Activated naive CD8-positive, alpha-beta T cell treated with anti-CD3 and anti-CD28 coated beads, Interleukin-2, amount 50 U/mL, for 24 hours (primary cell): Measurements from ENCODE around the gene MATCAP1.
A peak's percentile ranks its signal among the peaks of the same experiment; 100 is the strongest.

Experiments
- ATAC-seq: fragments of 150-1000 bp; cut with Tn5 transposase; one replicate; pipeline ENCODE4 v1.10.0; 2021
- DNase-seq: peaks from one replicate; pipeline ENCODE4 v3.0.0; 2021
- H3K27ac Mint-ChIP-seq: one replicate; pipeline ENCODE4 v1.8.0; 2021; ENCODE audit warnings: mild to moderate bottlenecking, mixed read lengths
- H3K27me3 Mint-ChIP-seq: one replicate; pipeline ENCODE4 v1.8.0; 2021; ENCODE audit warnings: mixed read lengths
- H3K36me3 Mint-ChIP-seq: one replicate; pipeline ENCODE4 v1.8.0; 2021; ENCODE audit warnings: low read depth, mixed read lengths
- H3K4me1 Mint-ChIP-seq: one replicate; pipeline ENCODE4 v1.8.0; 2021; ENCODE audit warnings: mixed read lengths
- H3K4me3 Mint-ChIP-seq: one replicate; pipeline ENCODE4 v1.8.0; 2021; ENCODE audit warnings: mild to moderate bottlenecking, moderate library complexity, mixed read lengths
- H3K9me3 Mint-ChIP-seq: one replicate; pipeline ENCODE4 v1.8.0; 2021; ENCODE audit warnings: mixed read lengths

The MATCAP1 gene

DNA sequence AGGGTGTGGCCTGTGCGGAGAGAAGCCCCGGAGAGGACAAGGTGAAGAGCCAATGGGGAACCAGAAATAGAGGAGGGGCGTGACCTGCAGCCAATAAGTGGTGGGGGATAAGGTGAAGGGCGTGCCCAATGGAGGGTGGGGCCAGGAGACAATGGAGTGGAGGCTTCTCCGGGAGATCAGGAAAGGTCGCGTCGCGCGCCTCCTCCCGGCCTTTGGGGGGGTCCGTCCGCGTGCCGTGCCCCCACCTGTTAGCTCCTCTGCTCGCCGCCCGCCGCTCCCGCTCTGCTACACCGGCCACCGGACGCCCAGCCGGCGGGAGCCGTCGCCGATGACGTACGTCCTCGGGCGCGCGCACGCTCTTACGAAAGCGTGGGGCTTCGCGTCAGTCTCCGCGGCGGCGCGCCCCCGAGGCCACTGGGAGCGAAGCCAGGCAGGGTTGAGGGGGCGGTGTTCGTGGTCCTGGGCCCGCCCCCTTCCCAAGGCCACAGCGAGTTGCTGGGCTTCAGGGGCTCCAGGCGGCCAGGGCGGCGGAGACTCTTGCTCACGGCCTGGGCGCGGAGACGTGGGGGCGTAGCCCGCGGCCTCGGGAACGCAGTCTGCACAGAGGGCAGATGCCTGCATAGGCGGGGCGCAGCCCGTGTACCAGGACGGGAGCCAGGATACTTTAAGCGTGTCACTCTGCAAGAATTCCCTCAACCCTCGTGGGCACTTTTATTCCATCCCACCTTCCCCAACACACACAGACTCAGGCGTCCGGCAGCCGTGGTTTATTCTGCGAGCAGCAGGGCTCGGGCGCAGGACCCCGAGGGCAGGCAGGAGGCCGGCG is at the start of gene MATCAP1:
Gene MATCAP1, minus strand, starts transcription at position 337 of the 826 bp plus-strand sequence. CDS start 3,353 bp downstream, outside the sequence.
- peak within 1 kb of the TSS; percentile 72 for H3K4me3 Mint-ChIP-seq

DNA sequence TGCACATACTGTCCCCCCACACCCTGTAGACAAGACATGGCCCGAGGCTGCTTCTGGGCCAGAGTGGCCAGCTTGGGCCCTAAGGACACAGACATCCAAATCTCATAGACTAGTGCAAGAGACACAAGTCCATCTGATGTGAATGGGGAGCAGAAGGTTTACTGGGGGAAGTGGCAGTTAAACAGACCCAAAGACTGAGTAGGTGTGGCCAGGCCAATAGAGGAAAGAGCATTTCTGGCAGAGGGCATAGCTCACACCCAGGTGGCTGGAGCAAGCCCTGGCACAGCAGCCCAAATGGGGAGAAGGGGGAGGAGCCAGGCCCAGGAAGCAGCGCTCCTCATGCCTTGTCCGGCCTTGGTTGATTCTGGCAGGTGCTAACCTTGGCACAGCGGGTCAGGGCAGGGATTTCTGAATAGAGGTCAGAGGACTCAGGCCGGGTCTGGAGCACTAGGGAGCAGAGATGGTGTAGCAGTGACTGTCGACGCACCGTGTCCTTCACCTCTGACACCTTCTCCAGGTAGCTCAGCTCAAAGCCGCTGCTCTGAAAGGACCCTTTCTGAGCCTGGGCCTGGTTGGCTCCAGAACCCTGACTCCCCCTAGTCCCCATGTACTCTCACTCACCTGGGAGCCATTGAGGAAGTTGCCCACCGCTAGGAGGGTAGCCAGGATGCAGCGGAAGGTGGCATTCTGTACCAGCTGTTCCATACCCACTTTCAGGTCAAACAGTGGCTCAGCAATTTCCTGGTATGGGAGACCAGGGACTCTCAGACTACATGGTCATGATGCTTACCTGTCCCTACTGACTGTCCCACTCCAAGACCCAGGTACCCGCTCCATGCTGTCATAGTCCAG is 47.3 kb upstream of the MATCAP1 start:
- Mint-ChIP-seq H3K27me3 (peaks cover 3% of the 10 kb centered on the region), H3K4me3 (no peak overlapping the region), H3K9me3 (no peaks in the 10 kb centered on the region), H3K36me3 (peaks cover 49% of the 10 kb centered on the region), H3K27ac (peak overlapping the region; percentile 29), H3K4me1 (peaks cover 23% of the 10 kb centered on the region)
- no peak for ATAC-seq
- DNase-seq: no peak

More for the DNA sequence above, at the start of gene MATCAP1:
- DNase-seq (peak; percentile 91), ATAC-seq (peak; percentile 94)
- H3K9me3 Mint-ChIP-seq: no peaks in the 10 kb centered on the region
- no peaks in the 10 kb centered on the region for H3K36me3 Mint-ChIP-seq
- H3K27ac Mint-ChIP-seq: no peak within 1 kb of the TSS
- peaks cover 19% of the 10 kb centered on the region for H3K27me3 Mint-ChIP-seq
- peaks cover 15% of the 10 kb centered on the region for H3K4me1 Mint-ChIP-seq

DNA sequence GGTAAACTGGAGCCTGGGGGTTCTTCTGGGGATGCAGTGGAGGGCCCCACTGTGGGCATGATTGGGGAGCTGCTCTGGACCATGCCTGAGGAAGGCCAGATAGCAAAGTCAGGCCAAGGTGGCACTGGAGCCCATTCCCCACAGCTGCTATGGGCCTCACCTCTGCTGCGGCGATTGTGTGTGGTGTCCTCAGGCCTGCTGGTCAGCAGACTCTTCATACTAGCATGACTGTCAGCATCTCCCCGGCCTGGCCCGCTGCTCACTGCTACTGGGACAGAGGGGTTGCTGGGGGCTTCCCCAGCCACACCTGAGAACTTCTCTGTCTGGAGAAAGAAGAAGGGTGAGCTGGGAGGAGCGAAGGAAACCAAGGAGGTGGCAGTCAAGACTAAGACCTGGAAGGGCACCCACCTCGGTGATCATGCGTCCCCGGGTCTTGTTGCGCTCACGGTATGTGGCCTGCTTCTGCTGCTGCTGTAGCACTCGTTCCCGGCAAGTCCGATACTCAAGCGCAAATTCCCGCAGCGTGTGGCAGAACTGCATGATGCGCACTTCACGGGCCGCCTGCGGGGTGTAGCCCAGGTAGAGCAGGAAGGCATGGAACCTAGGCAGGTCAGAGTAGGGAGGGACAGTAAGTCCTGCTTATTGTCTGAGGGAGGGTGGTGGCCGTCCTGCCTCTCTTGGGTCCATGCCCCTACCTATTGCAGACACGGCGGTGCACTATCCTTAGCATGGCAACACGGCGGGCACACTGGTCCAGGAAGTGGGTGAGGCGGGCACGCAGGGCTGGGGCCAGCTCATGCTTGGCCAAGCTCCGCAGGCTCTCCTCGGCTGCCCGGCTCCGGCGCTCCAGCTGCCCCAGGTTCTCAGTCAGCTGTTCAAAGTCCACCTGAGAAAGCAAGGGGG is 46.4 kb upstream of the MATCAP1 start:
- peak overlapping the region; percentile 6 for H3K4me3 Mint-ChIP-seq
- H3K4me1 Mint-ChIP-seq: peaks cover 30% of the 10 kb centered on the region
- peaks cover 3% of the 10 kb centered on the region for H3K27me3 Mint-ChIP-seq
- ATAC-seq (no peak), DNase-seq (no peak)
- H3K36me3 Mint-ChIP-seq: peaks cover 47% of the 10 kb centered on the region
- H3K27ac Mint-ChIP-seq: no peak overlapping the region
- no peaks in the 10 kb centered on the region for H3K9me3 Mint-ChIP-seq

DNA sequence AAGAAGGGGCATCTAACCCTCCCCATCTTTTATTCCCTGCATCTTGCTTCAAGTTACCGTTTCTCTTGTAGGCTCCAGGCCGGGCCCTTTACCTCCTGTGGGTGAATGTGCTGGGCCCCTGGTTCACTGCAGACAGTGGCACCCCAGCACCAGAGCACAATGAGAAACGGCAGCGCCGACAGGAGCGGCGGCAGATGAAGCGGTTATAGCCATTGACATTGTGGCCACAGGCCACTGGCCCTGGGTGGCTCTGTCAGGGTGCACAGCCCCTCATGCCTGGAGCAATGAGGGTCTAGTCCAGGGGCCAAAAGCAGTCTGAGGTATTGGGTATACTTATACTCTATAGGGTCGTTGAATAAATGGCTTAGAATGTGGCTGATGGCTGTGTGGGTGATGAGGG is 45.1 kb upstream of the MATCAP1 start:
- Mint-ChIP-seq H3K4me1 (peaks cover 33% of the 10 kb centered on the region), H3K27ac (no peak overlapping the region), H3K36me3 (peaks cover 43% of the 10 kb centered on the region), H3K27me3 (peaks cover 3% of the 10 kb centered on the region), H3K9me3 (no peaks in the 10 kb centered on the region), H3K4me3 (peak overlapping the region; percentile 100)
- ATAC-seq (no peak), DNase-seq (no peak)

DNA sequence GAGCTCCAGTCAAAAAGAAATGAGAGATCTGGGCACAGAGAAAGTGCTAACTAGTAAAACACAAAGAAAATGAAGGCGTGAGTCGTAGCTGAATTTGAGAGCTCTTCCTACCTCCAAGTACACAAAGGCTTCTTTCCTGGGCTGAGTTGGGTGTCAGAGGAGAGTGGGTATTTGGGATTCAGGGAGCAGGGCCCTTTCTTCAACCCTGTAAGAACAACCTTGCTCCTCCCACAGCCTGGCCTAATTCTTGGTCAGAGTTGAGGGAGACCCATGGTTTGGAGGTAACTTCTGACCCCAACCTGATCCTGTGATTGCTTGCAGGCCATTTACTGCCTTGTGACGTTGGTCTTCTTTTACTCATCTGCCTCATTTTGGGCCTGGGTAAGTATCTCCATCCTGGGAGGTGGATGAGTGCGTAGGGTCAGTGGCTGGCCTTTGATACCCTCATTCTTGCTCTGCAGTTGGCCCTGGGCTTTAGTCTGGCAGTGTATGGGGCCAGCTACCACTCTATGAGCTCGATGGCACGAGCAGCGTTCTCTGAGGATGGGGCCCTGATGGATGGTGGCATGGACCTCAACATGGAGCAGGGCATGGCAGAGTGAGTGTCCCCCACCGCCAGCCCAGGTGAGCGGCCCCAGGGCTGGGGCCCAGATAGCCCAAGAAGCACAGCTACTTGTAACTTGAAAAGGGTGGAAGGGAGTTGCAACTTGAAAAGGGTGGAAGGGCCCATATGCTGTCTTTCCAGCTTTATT is 44.4 kb upstream of the MATCAP1 start:
- ATAC-seq (no peak), DNase-seq (no peak)
- Mint-ChIP-seq H3K27me3 (peaks cover 3% of the 10 kb centered on the region), H3K36me3 (peaks cover 39% of the 10 kb centered on the region), H3K27ac (peak overlapping the region; percentile 100), H3K9me3 (no peaks in the 10 kb centered on the region), H3K4me1 (peaks cover 33% of the 10 kb centered on the region), H3K4me3 (peak overlapping the region; percentile 100)

DNA sequence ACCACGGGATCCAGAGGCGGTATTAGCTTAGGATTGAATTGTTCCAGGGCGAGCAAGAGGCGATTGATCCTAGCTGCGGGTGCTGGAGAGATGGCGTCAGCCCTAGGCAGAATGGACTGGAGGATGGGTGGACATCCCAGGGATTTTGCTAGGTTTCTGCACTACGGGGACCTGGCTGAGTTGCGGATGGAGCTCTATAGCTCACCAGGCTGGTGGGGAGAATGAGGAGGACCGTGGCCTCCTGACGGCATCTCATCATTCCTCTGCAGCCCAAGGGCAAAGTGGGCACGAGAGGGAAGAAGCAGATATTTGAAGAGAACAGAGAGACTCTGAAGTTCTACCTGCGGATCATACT is 43.8 kb upstream of the MATCAP1 start:
- ATAC-seq (no peak), DNase-seq (no peak)
- Mint-ChIP-seq H3K9me3 (no peaks in the 10 kb centered on the region), H3K27me3 (peaks cover 3% of the 10 kb centered on the region), H3K4me1 (peaks cover 33% of the 10 kb centered on the region), H3K36me3 (peaks cover 36% of the 10 kb centered on the region), H3K27ac (peak overlapping the region; percentile 100), H3K4me3 (peak overlapping the region; percentile 100)

DNA sequence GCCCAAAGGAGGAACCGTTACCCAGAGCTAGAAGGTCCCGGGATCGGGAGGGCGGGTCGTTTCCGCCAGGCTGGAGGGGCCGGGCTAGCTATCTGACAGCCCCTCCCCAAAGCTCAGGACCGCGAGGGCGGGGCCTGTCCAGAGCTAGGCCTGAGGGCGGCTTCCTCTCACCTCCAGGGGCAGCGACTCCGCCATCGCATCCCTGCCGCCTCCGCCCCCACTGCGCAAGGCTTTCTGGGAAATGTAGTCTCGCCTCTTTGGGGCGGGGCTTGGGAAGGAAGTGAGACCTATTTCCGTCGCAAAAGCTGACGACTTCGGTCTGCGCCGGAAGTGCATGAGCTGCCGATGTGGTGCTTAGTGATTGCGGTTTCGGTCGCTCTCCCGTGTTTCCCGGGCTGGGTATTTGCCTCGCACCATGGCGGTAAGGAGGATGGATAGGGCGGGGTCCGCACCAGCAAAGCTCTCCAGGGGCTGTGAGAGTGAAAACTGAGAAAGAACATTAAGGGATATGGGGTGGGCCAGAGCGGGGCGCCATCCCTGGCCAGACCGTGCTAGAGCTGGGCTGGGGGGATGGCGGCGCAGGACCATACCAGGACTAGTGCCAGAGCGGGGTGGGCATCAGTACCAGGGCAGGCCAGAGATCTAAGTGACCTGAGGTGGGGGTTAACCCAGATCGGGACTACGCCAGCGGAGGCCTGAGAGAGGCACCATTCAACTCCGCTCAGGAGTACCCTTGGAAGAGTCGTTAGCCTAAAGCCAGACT is 43.2 kb upstream of the MATCAP1 start, which contains the start of gene TMEM208:
Gene TMEM208, plus strand, starts transcription at position 327 of the 763 bp plus-strand sequence. Its CDS starts 89 bp downstream, at position 416.
- Mint-ChIP-seq H3K4me1 (peaks cover 33% of the 10 kb centered on the region), H3K9me3 (no peaks in the 10 kb centered on the region), H3K27me3 (peaks cover 3% of the 10 kb centered on the region), H3K4me3 (peak within 1 kb of the TSS; percentile 100), H3K36me3 (peaks cover 33% of the 10 kb centered on the region), H3K27ac (peak within 1 kb of the TSS; percentile 100)
- peak; percentile 92 for ATAC-seq
- DNase-seq: peak; percentile 99

DNA sequence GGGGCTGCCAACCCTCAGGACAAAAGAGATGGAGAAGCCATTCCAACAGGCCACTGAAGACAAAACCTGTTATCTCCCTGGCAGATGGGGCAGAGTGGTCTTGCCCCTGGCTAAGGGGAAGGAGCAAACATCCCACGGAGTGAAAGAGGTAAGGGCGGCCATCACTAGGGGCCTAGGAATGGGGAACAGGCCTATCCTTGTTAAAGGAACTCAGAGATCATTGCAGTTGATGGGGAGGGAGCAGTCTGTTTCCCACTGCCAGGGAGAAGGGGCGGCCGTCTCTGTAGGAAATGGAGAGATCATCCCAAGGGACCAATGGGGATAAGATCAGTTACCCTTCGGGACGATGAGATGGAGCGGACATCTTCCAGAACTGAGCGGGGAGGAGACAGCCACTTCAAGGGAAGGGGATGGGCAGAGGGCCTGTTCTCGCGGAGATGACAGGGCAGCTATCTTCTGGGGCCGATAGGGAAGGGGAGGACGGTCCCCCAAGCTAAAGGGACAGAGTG is 42.6 kb upstream of the MATCAP1 start:
- H3K9me3 Mint-ChIP-seq: no peaks in the 10 kb centered on the region
- peaks cover 33% of the 10 kb centered on the region for H3K4me1 Mint-ChIP-seq
- peaks cover 28% of the 10 kb centered on the region for H3K36me3 Mint-ChIP-seq

DNA sequence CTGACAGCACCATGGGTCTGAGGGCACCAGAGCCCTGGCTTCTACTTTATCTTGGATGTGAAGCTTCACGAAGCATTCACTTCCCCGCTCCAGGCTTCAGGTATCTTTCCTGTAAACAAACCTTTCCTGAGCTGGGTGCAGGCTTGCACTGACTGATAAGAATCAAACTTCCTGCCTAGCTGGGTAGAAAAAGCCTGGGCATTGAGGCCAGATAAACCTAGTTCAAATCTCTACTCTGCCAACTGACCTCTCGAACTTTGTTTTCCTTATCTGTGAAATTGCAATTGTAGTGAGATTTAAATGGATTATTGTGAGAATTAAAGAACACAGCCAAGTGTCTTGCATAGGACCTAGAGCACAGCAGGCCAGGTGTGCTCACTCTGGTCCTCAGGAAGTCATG is 40.2 kb upstream of the MATCAP1 start:
- H3K27me3 Mint-ChIP-seq: peaks cover 3% of the 10 kb centered on the region
- H3K9me3 Mint-ChIP-seq: no peaks in the 10 kb centered on the region
- H3K4me3 Mint-ChIP-seq: no peak overlapping the region
- no peak overlapping the region for H3K27ac Mint-ChIP-seq
- DNase-seq (no peak), ATAC-seq (no peak)
- peaks cover 33% of the 10 kb centered on the region for H3K4me1 Mint-ChIP-seq
- peaks cover 11% of the 10 kb centered on the region for H3K36me3 Mint-ChIP-seq

More for the DNA sequence above, 42.6 kb upstream of the MATCAP1 start:
- Mint-ChIP-seq H3K27me3 (peaks cover 3% of the 10 kb centered on the region), H3K4me3 (peak overlapping the region; percentile 100), H3K27ac (peak overlapping the region; percentile 100)
- ATAC-seq (no peak), DNase-seq (no peak)

DNA sequence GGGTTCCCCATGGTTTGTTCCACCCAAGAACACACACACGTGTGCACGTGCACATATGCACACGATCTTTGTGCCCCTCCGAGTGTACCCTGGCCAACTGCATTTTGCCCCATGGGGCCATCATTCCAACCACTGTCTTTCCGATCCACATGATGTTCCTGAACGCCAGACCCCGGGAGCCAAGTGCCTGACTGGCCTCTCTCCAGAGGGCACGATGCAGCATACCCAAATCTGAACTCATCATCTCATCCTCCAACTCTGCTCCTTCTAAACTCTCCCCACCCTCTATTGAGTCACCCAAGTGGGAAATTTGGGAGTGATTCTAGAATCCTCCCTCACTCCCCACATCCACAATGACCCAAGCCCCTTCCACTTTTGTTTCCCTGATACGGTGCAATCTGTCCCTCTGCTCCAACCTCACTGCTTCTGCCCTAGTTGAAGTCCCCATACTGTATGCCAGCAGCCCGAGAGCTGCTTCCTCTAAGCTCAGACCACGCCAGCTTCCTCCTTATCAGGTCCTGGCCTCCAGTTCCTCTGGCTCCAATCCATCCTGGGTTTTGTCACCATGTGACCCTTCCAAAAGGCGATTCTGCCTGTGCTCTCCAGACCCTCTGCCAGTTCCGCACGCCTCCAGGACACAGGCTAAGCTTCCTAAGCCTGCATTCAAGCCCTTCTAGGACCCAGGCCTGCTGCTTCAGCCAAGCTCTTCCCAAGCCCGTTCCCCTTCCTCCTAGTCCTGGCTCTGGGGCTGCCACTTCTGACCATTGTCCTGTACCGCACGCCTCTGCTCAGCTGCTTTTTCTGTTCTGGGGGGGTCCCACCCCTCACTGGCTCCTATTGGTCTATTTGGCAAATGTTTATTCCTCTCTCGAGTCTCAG is 33.1 kb upstream of the MATCAP1 start:
- H3K4me3 Mint-ChIP-seq: no peak overlapping the region
- H3K36me3 Mint-ChIP-seq: no peaks in the 10 kb centered on the region
- ATAC-seq (no peak), DNase-seq (no peak)
- H3K27me3 Mint-ChIP-seq: no peaks in the 10 kb centered on the region
- H3K9me3 Mint-ChIP-seq: no peaks in the 10 kb centered on the region
- H3K27ac Mint-ChIP-seq: no peak overlapping the region
- H3K4me1 Mint-ChIP-seq: no peaks in the 10 kb centered on the region

DNA sequence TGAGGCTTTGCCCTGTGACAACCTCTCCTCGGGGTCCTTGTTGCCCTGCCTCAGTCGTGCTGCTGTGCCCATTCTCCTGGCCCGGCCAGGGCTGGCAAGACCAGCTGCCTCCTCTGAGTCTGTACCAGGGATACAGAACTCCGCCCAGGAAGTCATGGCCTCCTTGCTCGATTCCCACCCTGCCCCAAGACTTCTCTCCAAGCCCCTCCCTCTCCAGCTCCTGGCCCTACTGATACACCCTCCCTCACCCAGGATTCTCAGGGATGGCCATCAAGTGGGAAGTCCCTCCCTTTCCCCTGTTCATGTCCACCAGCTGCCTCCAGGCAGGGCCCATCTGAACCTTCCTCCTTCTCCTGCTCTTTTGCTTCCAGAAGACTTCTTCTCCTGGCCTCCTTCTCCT is 31.9 kb upstream of the MATCAP1 start:
- Mint-ChIP-seq H3K36me3 (no peaks in the 10 kb centered on the region), H3K27ac (no peak overlapping the region), H3K4me3 (no peak overlapping the region)

More for the DNA sequence above, 31.9 kb upstream of the MATCAP1 start:
- DNase-seq: no peak
- Mint-ChIP-seq H3K4me1 (no peaks in the 10 kb centered on the region), H3K9me3 (no peaks in the 10 kb centered on the region), H3K27me3 (no peaks in the 10 kb centered on the region)
- no peak for ATAC-seq
